Endothelial cell (in vitro differentiated cells): ENCODE measurements around the gene TTC16. TPM values are rescaled to one million over a fixed set of nuclear protein-coding genes. Genes with fewer than 3 reads are reported as not detected.

Experiments used
- DNase-seq: peaks from one replicate; pipeline ENCODE4 v3.0.0; 2021; ENCODE audit warnings: low spot score
- H3K27ac Mint-ChIP-seq: one replicate; pipeline ENCODE4 v1.8.0; 2021; ENCODE audit warnings: mixed read lengths, inconsistent platforms; ENCODE audit not compliant: unreplicated experiment
- H3K27me3 Mint-ChIP-seq: one replicate; pipeline ENCODE4 v1.8.0; 2021; ENCODE audit warnings: mild to moderate bottlenecking, moderate library complexity, mixed read lengths, inconsistent platforms; ENCODE audit not compliant: unreplicated experiment
- H3K36me3 Mint-ChIP-seq: one replicate; pipeline ENCODE4 v1.8.0; 2021; ENCODE audit warnings: mild to moderate bottlenecking, low read depth, mixed read lengths, inconsistent platforms; ENCODE audit not compliant: unreplicated experiment
- H3K4me1 Mint-ChIP-seq: one replicate; pipeline ENCODE4 v1.8.0; 2021; ENCODE audit warnings: mild to moderate bottlenecking, mixed read lengths, inconsistent platforms; ENCODE audit not compliant: unreplicated experiment
- H3K4me3 Mint-ChIP-seq: one replicate; pipeline ENCODE4 v1.8.0; 2021; ENCODE audit warnings: mild to moderate bottlenecking, mixed read lengths, inconsistent platforms; ENCODE audit not compliant: unreplicated experiment
- H3K9me3 Mint-ChIP-seq: one replicate; pipeline ENCODE4 v1.8.0; 2021; ENCODE audit warnings: mixed read lengths, inconsistent platforms; ENCODE audit not compliant: unreplicated experiment
- total RNA-seq: library from RNA; stranded (reverse); fragmentation: NEBNext Ultra II Directional; extraction: Animal tissue kit (Norgen Biotek cat#: 25700); gene quantifications from one replicate; pipeline ENCODE4 v1.2.1, GENCODE V29; 2021; ENCODE audit not compliant: unreplicated experiment
- TF ChIP-seq, protein P1 (sequence below): fragments of 200-600 bp; sonication (generic); IDR thresholded peaks from one replicate; pipeline ENCODE4 v1.5.0; 2021; ENCODE audit warnings: antibody characterized with exemption; ENCODE audit not compliant: unreplicated experiment

Gene TTC16
- total RNA-seq, 1 donor from 2014 or later, result 0.08 TPM

DNA sequence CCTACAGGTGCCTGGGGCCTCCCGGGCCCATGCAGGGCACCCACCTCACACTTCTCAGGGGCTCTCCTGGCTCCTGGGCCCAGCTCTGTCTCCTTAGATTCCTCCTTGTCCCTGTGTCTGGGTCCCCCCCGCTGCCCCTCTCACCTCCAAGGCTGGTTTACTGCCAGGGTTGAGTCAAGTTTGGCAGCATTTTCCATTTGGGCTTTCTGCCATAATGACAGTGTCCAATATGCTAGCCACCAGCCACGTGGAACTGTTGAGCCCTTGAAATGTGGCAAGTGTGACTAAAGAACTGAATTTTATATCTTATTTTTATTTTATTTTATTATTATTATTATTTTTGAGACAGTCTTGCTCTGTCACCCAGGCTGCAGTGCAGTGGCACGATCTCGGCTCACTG is 1.9 kb downstream of the TTC16 start:
- Mint-ChIP-seq H3K9me3 (no peaks in the 10 kb centered on the region), H3K27ac (no peak overlapping the region), H3K4me1 (peaks cover 6% of the 10 kb centered on the region), H3K4me3 (no peak overlapping the region), H3K36me3 (no peaks in the 10 kb centered on the region), H3K27me3 (peaks cover 11% of the 10 kb centered on the region)
- TF ChIP-seq, protein P1, sequence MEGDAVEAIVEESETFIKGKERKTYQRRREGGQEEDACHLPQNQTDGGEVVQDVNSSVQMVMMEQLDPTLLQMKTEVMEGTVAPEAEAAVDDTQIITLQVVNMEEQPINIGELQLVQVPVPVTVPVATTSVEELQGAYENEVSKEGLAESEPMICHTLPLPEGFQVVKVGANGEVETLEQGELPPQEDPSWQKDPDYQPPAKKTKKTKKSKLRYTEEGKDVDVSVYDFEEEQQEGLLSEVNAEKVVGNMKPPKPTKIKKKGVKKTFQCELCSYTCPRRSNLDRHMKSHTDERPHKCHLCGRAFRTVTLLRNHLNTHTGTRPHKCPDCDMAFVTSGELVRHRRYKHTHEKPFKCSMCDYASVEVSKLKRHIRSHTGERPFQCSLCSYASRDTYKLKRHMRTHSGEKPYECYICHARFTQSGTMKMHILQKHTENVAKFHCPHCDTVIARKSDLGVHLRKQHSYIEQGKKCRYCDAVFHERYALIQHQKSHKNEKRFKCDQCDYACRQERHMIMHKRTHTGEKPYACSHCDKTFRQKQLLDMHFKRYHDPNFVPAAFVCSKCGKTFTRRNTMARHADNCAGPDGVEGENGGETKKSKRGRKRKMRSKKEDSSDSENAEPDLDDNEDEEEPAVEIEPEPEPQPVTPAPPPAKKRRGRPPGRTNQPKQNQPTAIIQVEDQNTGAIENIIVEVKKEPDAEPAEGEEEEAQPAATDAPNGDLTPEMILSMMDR, result no peak
- no peak for DNase-seq

DNA sequence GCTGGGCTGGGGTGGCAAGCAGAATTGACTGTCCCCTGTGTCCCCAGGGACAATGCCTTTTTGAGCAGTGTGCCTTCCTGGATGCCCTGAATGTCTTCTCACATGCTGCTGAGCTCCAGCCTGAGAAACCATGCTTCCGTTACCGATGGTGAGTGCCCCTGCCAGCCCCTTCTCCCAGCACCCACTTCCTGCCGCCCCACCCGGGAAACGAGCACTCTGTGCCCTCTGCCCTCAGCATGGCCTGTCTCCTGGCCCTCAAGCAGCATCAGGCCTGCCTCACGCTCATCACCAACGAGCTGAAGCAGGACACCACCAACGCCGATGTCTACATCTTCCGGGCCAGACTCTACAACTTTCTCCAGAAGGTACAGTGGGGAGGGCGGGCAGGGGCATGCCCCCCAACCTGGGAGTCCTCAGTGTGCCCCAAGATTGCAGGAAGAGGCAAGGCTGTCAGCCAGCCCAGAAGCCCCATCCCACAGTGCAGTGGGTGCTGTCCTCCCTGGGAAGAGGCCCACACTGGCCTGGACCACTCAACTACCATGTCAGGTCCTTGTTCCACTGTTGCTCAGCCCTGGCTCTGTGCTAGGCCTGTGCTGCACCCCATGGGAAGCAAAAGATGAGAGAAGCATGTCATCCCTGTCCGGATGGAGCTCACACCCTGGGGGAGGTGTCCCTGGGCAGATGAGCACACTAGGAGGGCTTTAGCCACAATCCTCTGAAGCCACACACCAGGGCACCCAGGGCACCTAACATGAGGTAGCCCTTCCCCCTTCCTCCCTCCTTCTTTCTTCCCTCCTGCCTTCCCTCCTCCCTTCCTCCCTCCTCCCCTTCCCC is 4.4 kb downstream of the TTC16 start:
- no peak overlapping the region for H3K27ac Mint-ChIP-seq
- peaks cover 16% of the 10 kb centered on the region for H3K4me1 Mint-ChIP-seq
- peaks cover 9% of the 10 kb centered on the region for H3K27me3 Mint-ChIP-seq
- no peak overlapping the region for H3K4me3 Mint-ChIP-seq
- H3K36me3 Mint-ChIP-seq, result no peaks in the 10 kb centered on the region
- DNase-seq, result no peak
- no peaks in the 10 kb centered on the region for H3K9me3 Mint-ChIP-seq
- TF ChIP-seq, protein P1, result no peak

DNA sequence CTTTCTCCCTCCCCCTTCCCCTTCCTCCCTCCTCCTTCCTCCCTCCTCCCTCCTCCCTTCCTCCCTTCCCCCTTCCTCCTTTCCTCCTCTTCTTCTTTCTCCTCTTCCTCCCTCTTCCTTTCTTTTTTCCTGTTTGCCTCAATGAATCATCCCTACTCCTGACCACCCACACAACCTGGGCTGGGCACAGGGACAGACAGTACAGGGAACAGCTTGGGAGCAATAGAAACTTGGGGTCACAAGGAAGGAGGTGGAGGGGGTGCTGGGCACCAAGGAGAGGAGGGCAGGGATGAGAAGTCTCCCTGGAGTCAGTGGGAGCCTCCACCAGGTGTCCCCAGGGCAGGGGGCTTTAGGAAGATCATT is 5.0 kb downstream of the TTC16 start:
- DNase-seq, result no peak
- H3K9me3 Mint-ChIP-seq, result no peaks in the 10 kb centered on the region
- H3K4me1 Mint-ChIP-seq, result peaks cover 16% of the 10 kb centered on the region
- peaks cover 9% of the 10 kb centered on the region for H3K27me3 Mint-ChIP-seq
- H3K27ac Mint-ChIP-seq, result no peak overlapping the region
- no peak overlapping the region for H3K4me3 Mint-ChIP-seq
- TF ChIP-seq, protein P1, result no peak
- no peaks in the 10 kb centered on the region for H3K36me3 Mint-ChIP-seq

DNA sequence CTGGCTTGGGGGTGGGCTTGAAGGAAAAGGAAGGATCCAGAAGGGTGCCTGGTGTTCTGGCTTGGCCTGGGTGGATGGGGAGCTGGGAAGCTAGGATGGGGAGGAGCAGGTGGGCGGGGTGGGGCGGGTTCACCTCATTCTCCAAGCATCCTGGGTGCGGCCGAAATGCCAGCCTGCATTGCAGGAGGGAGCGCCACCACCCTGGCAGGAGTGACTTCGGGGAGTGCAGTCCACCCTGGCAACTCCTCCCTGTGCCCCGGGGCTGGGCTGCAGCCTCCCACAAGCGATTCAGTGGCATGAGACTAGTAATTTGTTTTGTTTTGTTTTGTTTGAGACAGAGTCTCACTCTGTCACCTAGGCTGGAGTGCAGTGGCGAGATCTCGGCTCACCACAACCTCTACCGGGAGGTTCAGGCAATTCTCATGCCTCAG is 5.5 kb downstream of the TTC16 start:
- H3K9me3 Mint-ChIP-seq, result no peaks in the 10 kb centered on the region
- H3K27me3 Mint-ChIP-seq, result peaks cover 9% of the 10 kb centered on the region
- H3K27ac Mint-ChIP-seq, result no peak overlapping the region
- DNase-seq, result no peak
- no peaks in the 10 kb centered on the region for H3K36me3 Mint-ChIP-seq
- H3K4me1 Mint-ChIP-seq, result peaks cover 16% of the 10 kb centered on the region
- TF ChIP-seq, protein P1, result no peak
- no peak overlapping the region for H3K4me3 Mint-ChIP-seq

DNA sequence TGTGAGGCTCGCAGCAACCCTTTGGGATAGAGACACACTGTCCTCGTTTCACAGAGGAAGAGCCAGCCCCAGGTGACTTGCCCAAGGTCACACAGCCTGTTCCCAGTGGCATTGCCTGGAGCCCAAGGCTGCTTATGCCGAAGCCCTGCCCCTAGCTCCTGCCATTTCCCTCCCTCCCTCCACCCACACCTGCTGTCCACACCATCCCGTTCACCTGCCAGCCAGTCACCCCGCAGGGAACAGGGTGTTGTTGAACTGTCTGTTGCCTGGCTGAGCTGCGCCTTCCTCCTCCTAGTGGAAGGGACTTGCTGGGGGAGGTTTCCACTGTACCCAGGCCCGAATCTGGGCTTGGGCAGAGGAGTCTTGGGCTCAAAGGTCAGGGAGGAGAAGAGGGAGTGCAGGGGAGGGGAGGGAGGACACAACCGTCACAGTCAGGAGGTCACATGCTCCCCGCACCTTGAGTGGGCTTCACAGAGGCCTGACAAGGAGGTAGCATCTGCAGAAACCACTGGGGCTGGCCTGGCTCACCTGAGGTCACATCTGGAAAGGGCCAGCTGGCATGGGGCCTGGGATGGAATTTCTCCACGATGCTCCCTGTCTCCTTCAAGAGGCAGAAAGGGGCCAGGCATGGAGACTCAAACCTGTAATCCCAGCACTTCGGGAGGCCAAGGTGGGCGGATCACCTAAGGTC is 6.3 kb downstream of the TTC16 start:
- H3K4me1 Mint-ChIP-seq, result peaks cover 16% of the 10 kb centered on the region
- H3K4me3 Mint-ChIP-seq, result no peak overlapping the region
- no peaks in the 10 kb centered on the region for H3K36me3 Mint-ChIP-seq
- peaks cover 9% of the 10 kb centered on the region for H3K27me3 Mint-ChIP-seq
- TF ChIP-seq, protein P1, result no peak
- H3K27ac Mint-ChIP-seq, result no peak overlapping the region
- DNase-seq, result no peak
- no peaks in the 10 kb centered on the region for H3K9me3 Mint-ChIP-seq
